Thyroid gland (tissue), 4 donors: Measurements from ENCODE around the gene LEF1.

ENCODE experiments used
- CTCF ChIP-seq, 6 experiments: fragments of 200-600 bp in 3 of 6; fragments of 450-650 bp in 3 of 6; sonication (generic) in 3 of 6; IDR thresholded peaks; one replicate each; pipeline ENCODE4 v1.5.1; 2016 to 2019; ENCODE audit warnings: antibody characterized with exemption in 6 of 6, mild to moderate bottlenecking in 2 of 6, inconsistent platforms in 1 of 6, moderate library complexity in 1 of 6
- POLR2A ChIP-seq, 2 donors: fragments of 450-650 bp; IDR thresholded peaks; one replicate each; pipeline ENCODE4 v1.6.1; 2017; ENCODE audit warnings: antibody characterized with exemption in 2 of 2, mild to moderate bottlenecking in 2 of 2, moderate library complexity in 1 of 2

DNA sequence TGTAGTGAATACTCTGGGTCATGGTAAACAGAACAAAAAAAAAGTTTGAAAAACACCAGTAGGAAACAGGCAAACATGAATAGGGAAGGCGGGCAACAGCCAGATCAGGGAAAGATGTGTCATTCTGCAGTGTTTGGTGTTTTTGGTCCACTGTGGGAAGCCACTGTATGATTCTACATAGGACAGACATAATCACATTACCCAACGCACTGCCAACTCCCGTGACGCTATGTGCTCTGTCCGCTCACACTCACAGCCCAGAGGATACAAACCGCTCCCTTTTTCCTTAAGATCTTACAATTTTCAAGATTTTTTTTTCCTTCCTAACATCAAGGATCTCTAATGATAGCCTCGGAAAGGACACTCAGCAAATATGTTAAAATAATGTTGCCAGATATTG lies 119.7 kb downstream of the LEF1 start:
- TF ChIP-seq POLR2A (IDR thresholded peaks at IDR 0.05) (no peak), CTCF (IDR thresholded peaks at IDR 0.05) (no peak)
